HepG2 (cell line): ENCODE measurements around the gene ZCCHC24. TPM values are rescaled to one million over a fixed set of nuclear protein-coding genes. Genes with fewer than 3 reads are reported as not detected.

ENCODE experiments used
- AGO2 ChIP-seq: fragments of 200-400 bp; formaldehyde crosslinking; optimal IDR thresholded peaks from 2 replicates; pipeline ENCODE3; 2017; ENCODE audit warnings: mild to moderate bottlenecking, low read depth, low read length, moderate library complexity
- ETV5 ChIP-seq: IDR thresholded peaks from 2 replicates; pipeline ENCODE4 v1.6.1; 2018; ENCODE audit warnings: missing biosample characterization, missing genetic modification reagents, inconsistent platforms, borderline replicate concordance
- HOXA3 ChIP-seq: sonication (generic); formaldehyde crosslinking; IDR thresholded peaks from 2 replicates; pipeline ENCODE4 v1.5.0; 2020; ENCODE audit warnings: missing genetic modification reagents
- JUND ChIP-seq: sonication (generic); formaldehyde crosslinking; IDR thresholded peaks from 2 replicates; pipeline ENCODE4 v1.8.0; 2022; ENCODE audit warnings: mild to moderate bottlenecking, missing genetic modification reagents
- KLF16 ChIP-seq, 2 experiments: sonication (generic) in 1 of 2; formaldehyde crosslinking in 1 of 2; IDR thresholded peaks; 2 replicates each; pipeline versions ENCODE4 v1.6.1 to v1.8.0; 2016 to 2023; ENCODE audit warnings: missing genetic modification reagents in 2 of 2, missing compliant biosample characterization in 1 of 2
- MXI1 ChIP-seq: IDR thresholded peaks from 3 replicates; pipeline ENCODE4 v1.6.1; 2012; ENCODE audit warnings: low read depth, low read length, inconsistent platforms, borderline replicate concordance
- NR2F6 ChIP-seq, 2 experiments: IDR thresholded peaks; 2 replicates each; pipeline ENCODE4 v1.6.1; 2016; ENCODE audit warnings: antibody characterized with exemption in 1 of 2, mild to moderate bottlenecking in 1 of 2
- SALL1 ChIP-seq: sonication (generic); formaldehyde crosslinking; IDR thresholded peaks from 2 replicates; pipeline ENCODE4 v1.8.0; 2022; ENCODE audit warnings: mild to moderate bottlenecking, missing genetic modification reagents
- SETDB1 ChIP-seq: sonication (generic); formaldehyde crosslinking; IDR thresholded peaks from 2 replicates; pipeline ENCODE4 v1.5.1; 2020; ENCODE audit warnings: missing genetic modification reagents, mild to moderate bottlenecking, borderline replicate concordance
- SOX5 ChIP-seq: IDR thresholded peaks from 2 replicates; pipeline ENCODE4 v1.6.1; 2016; ENCODE audit warnings: borderline replicate concordance
- SP140L ChIP-seq: sonication (generic); formaldehyde crosslinking; IDR thresholded peaks from 2 replicates; pipeline ENCODE4 v1.4.0; 2020; ENCODE audit warnings: missing genetic modification reagents, borderline replicate concordance
- SP5 ChIP-seq: IDR thresholded peaks from 2 replicates; pipeline ENCODE4 v1.6.1; 2016; ENCODE audit warnings: low read depth, borderline replicate concordance
- WIZ ChIP-seq: sonication (generic); formaldehyde crosslinking; IDR thresholded peaks from 2 replicates; pipeline ENCODE4 v1.5.1; 2020; ENCODE audit warnings: mild to moderate bottlenecking, missing genetic modification reagents
- ZBTB20 ChIP-seq: sonication (generic); formaldehyde crosslinking; IDR thresholded peaks from 2 replicates; pipeline ENCODE4 v1.8.1; 2023; ENCODE audit warnings: missing genetic modification reagents, low read depth, mild to moderate bottlenecking, borderline replicate concordance
- ZFP37 ChIP-seq: sonication (generic); formaldehyde crosslinking; IDR thresholded peaks from 2 replicates; pipeline ENCODE4 v1.4.0; 2020; ENCODE audit warnings: missing genetic modification reagents, borderline replicate concordance
- ZFY ChIP-seq: sonication (generic); formaldehyde crosslinking; IDR thresholded peaks from 2 replicates; pipeline ENCODE4 v1.4.0; 2020; ENCODE audit warnings: missing genetic modification reagents
- ZMYM3 ChIP-seq: sonication (generic); formaldehyde crosslinking; IDR thresholded peaks from 2 replicates; pipeline ENCODE4 v1.5.1; 2020; ENCODE audit warnings: mild to moderate bottlenecking, missing genetic modification reagents
- ZNF263 ChIP-seq: sonication (generic); formaldehyde crosslinking; IDR thresholded peaks from 2 replicates; pipeline ENCODE4 v1.4.0; 2020; ENCODE audit warnings: missing genetic modification reagents
- ZNF367 ChIP-seq: sonication (generic); formaldehyde crosslinking; IDR thresholded peaks from 2 replicates; pipeline ENCODE4 v1.4.0; 2020; ENCODE audit warnings: missing genetic modification reagents, borderline replicate concordance
- ZNF547 ChIP-seq: sonication (generic); formaldehyde crosslinking; IDR thresholded peaks from 2 replicates; pipeline ENCODE4 v1.5.1; 2020; ENCODE audit warnings: mild to moderate bottlenecking, missing genetic modification reagents
- ZNF570 ChIP-seq: sonication (generic); formaldehyde crosslinking; IDR thresholded peaks from 2 replicates; pipeline ENCODE4 v1.4.0; 2020; ENCODE audit warnings: mild to moderate bottlenecking, missing genetic modification reagents, borderline replicate concordance
- polyA plus RNA-seq, 8 experiments: library from polyadenylated mRNA; depleted of rRNA in 3 of 8; stranded (reverse) in 7 of 8; unstranded in 1 of 8; fragments of >200 nt; fragmentation: Illumina TruSeq in 4 of 8; extraction: Trizol in 4 of 8; gene quantifications; 2 replicates each; pipeline versions ENCODE4 v1.2.1 to v1.2.3, GENCODE V29; 2011 to 2016; ENCODE audit warnings: low read depth in 4 of 8, missing spikeins in 1 of 8, mixed read lengths in 1 of 8; ENCODE audit not compliant: insufficient read depth in 1 of 8
- total RNA-seq, 5 experiments: library from RNA; depleted of rRNA; stranded (reverse); fragments of >200 nt; fragmentation: Illumina TruSeq; extraction: Trizol; gene quantifications; 2 replicates each; pipeline ENCODE4 v1.2.3, GENCODE V29; 2016; ENCODE audit warnings: low read depth in 1 of 5
- TF ChIP-seq, protein P1 (sequence below): sonication (generic); formaldehyde crosslinking; IDR thresholded peaks from 2 replicates; pipeline ENCODE4; 2020; ENCODE audit warnings: missing genetic modification reagents, mild to moderate bottlenecking, borderline replicate concordance
- TF ChIP-seq, protein P2 (sequence below): IDR thresholded peaks from 2 replicates; pipeline ENCODE4 v1.6.1; 2016; ENCODE audit warnings: missing compliant biosample characterization, missing genetic modification reagents, borderline replicate concordance
- TF ChIP-seq, protein P3 (sequence below): sonication (generic); formaldehyde crosslinking; IDR thresholded peaks from 2 replicates; pipeline ENCODE4 v1.8.0; 2022; ENCODE audit warnings: missing genetic modification reagents, mild to moderate bottlenecking, borderline replicate concordance

ZCCHC24 gene
- total and polyA plus RNA-seq, 2 of the 13 experiments (the other 11 are each of a cell fraction or from before 2014, with no cell fraction given) = 3.1 to 7.9 TPM

DNA sequence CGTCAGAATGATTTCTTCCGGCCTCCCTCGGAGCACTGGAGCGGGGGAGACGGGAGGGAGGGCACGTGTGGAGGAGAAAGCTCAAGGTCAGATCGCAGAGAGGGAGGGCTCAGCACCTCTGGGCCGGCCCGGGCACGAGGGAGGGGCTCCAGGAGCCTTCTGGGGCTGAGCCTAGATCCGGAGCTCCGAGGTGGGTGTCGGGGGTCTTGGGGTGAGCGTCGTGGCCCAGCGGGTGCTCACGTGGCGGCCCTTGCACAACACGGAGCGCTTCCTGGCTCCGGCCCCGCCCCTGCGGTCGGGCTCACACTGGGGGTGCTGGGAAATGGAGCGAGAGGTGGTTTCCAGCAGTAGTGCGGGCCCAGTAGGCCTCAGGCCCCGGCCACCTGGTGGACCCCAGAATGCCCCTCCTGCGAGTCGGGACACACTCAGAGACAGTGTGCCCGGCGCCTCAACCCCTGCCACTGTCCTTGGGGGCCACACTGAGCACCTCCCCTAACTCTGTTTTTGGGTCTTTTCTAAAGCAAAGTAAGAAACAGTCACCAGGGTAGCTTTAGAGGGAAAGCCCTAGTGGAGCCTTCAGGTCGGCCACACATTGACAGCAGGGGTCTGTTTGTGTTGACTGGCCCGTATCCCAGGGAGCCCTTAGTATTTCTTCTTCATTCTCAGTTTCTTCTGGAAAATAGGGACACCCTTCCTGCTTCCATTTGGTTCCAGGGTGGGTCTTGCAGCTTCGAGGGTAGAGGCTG is 97.4 kb downstream of the ZCCHC24 start (continued):
- TF ChIP-seq, protein P1, sequence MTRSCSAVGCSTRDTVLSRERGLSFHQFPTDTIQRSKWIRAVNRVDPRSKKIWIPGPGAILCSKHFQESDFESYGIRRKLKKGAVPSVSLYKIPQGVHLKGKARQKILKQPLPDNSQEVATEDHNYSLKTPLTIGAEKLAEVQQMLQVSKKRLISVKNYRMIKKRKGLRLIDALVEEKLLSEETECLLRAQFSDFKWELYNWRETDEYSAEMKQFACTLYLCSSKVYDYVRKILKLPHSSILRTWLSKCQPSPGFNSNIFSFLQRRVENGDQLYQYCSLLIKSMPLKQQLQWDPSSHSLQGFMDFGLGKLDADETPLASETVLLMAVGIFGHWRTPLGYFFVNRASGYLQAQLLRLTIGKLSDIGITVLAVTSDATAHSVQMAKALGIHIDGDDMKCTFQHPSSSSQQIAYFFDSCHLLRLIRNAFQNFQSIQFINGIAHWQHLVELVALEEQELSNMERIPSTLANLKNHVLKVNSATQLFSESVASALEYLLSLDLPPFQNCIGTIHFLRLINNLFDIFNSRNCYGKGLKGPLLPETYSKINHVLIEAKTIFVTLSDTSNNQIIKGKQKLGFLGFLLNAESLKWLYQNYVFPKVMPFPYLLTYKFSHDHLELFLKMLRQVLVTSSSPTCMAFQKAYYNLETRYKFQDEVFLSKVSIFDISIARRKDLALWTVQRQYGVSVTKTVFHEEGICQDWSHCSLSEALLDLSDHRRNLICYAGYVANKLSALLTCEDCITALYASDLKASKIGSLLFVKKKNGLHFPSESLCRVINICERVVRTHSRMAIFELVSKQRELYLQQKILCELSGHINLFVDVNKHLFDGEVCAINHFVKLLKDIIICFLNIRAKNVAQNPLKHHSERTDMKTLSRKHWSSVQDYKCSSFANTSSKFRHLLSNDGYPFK (CRISPR knock-in tag) = no peak
- peak; percentile 61; the same call in 1 of the 3 replicates for TF ChIP-seq MXI1
- TF ChIP-seq WIZ = peak; percentile 54
- TF ChIP-seq, protein P2, sequence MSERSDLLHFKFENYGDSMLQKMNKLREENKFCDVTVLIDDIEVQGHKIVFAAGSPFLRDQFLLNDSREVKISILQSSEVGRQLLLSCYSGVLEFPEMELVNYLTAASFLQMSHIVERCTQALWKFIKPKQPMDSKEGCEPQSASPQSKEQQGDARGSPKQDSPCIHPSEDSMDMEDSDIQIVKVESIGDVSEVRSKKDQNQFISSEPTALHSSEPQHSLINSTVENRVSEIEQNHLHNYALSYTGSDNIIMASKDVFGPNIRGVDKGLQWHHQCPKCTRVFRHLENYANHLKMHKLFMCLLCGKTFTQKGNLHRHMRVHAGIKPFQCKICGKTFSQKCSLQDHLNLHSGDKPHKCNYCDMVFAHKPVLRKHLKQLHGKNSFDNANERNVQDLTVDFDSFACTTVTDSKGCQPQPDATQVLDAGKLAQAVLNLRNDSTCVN (CRISPR knock-in tag) = no peak; the same call in 1 of the 2 replicates
- TF ChIP-seq SETDB1 (CRISPR knock-in tag) = no peak
- TF ChIP-seq ZNF547 = peak; percentile 69
- TF ChIP-seq ETV5 (CRISPR knock-in tag) = peak; percentile 54; the same call in 1 of the 2 replicates
- TF ChIP-seq SALL1 (CRISPR knock-in tag) = peak; percentile 76
- peak; percentile 13; the same call in 1 of the 2 replicates for TF ChIP-seq SOX5 (CRISPR knock-in tag)
- peak; percentile 42; the same call in 1 of the 2 replicates for TF ChIP-seq ZFP37 (CRISPR knock-in tag)
- peak; percentile 79; the same call in 1 of the 2 replicates for TF ChIP-seq ZBTB20
- no peak for TF ChIP-seq ZNF570 (CRISPR knock-in tag)
- TF ChIP-seq AGO2 = peak; percentile 70
- TF ChIP-seq, protein P3, sequence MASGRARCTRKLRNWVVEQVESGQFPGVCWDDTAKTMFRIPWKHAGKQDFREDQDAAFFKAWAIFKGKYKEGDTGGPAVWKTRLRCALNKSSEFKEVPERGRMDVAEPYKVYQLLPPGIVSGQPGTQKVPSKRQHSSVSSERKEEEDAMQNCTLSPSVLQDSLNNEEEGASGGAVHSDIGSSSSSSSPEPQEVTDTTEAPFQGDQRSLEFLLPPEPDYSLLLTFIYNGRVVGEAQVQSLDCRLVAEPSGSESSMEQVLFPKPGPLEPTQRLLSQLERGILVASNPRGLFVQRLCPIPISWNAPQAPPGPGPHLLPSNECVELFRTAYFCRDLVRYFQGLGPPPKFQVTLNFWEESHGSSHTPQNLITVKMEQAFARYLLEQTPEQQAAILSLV (CRISPR knock-in tag) = peak; percentile 53; the same call in 1 of the 2 replicates
- no peak; the same call in 1 of the 2 replicates for TF ChIP-seq JUND (CRISPR knock-in tag)
- TF ChIP-seq KLF16 (CRISPR knock-in tag; IDR thresholded peaks at IDR 0.05) = peak in 1 of 2 experiments; percentile 63; a peak in 2 of 4 replicates
- peak; percentile 64; the same call in 1 of the 2 replicates for TF ChIP-seq ZNF367 (CRISPR knock-in tag)
- TF ChIP-seq SP5 (CRISPR knock-in tag) = peak; percentile 79
- peak; percentile 28; the same call in 1 of the 2 replicates for TF ChIP-seq ZMYM3 (CRISPR knock-in tag)
- peak; percentile 72 for TF ChIP-seq ZFY
- TF ChIP-seq ZNF263 (CRISPR knock-in tag) = peak; percentile 14; the same call in 1 of the 2 replicates
- TF ChIP-seq HOXA3 (CRISPR knock-in tag) = 0 out of 2 replicates have a peak, but pooled peaks have one; percentile 31
- TF ChIP-seq NR2F6 (IDR thresholded peaks at IDR 0.05) = no peak
- TF ChIP-seq NR2F6 (CRISPR knock-in tag; IDR thresholded peaks at IDR 0.05) = peak; percentile 56; the same call in 1 of the 2 replicates
- no peak for TF ChIP-seq SP140L (CRISPR knock-in tag)
